OCI-LY3 (cell line): ENCODE results near the gene BCL2L12.

ENCODE experiments used
- CTCF ChIP-seq: fragments of 200-600, 300-600 bp; sonication (generic); IDR thresholded peaks from 2 replicates; pipeline ENCODE4 v1.5.1; 2014; ENCODE audit warnings: antibody characterized with exemption, low read length, low read depth
- EZH2phosphoT487 ChIP-seq: fragments of 200-600 bp; shearing (Covaris generic); IDR thresholded peaks from 2 replicates; pipeline ENCODE4 v1.6.1; 2018; ENCODE audit warnings: antibody characterized with exemption, mixed run types, low read depth

GRCh38 chr19:49701271-49701786 lies 35.6 kb downstream of the BCL2L12 start:
- TF ChIP-seq CTCF (no peak), EZH2phosphoT487 (no peak)
